NCI-H2227 (cell line): ENCODE results near the gene MTMR6.
A peak's percentile ranks its signal among the peaks of the same experiment; 100 is the strongest.

Experiments
- DNase-seq: peaks from one replicate; lab custom pipeline; 2025; ENCODE audit not compliant: unreplicated experiment; lab: John Stamatoyannopoulos, UW

Gene MTMR6

DNA sequence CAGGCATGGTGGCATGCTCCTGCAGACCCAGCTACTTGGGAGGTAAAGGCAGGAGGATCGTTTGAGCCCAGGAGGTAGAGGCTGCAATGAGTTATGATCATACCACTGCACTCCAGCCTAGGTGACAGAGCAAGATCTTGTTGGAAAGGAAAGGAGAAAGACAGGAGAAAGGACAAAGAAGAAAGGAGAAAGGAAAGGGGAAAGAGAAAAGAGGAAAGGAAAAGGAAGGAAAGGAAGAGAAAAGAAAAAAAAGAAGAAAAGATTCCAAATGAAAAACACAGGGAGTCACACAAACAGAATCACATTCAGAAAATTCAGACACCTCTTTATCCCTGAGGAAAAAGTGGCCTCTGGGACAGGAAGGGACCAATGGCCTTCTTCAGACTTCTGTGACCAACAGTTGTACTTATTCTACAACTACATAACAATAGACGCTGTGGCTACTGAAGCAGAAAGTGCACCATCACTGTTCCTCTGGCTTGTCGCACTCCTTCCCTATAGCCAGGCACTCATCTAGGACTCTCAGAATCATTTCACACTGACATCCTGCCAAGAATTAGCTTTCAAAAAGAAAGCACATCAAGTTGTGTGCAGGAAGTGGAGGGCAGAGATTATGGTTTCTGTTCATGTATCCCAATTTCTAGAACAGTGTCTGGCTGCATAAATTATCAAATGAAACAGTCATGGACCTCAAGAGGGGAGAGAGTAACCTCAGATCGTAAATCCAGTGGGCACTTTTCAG is 5.9 kb downstream of the MTMR6 start:
- DNase-seq = no peak

DNA sequence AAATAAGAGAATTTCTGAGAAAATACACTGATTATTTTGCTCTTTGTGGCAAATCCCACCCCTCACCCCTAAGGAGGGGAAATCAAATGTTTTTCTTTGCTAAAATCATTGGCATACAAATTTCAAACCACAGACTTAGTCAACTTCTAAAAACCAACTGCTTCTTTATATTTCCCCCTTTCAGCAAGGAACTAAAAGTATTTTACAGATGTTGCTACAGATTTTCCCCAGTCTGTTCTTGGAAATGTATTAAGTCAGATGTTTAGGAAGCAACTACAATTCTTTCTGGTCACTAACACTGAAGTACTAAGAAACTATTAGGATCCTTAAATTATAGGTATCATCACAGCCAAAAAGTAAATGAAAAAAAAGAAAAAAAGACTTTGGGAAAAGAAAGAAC is 6.9 kb downstream of the MTMR6 start:
- DNase-seq = no peak

DNA sequence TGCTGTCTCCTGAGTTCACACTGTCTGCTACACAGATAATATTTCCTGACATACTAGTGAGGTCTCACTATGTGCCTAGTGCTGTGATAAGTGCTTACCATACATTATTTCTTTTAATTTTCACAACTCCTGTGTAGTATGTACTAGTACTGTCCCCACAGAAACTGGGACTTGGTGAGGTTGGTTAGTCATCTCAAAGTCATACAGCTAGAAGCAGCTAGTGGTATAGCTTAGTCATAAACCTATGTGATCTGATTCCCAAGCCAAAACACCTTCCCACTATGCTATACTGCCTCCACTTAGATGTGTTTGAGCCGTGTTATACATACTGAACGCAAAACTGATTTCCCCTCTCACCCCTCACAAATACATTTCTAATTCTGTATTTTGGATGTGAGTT is 10.5 kb downstream of the MTMR6 start:
- no peak for DNase-seq

DNA sequence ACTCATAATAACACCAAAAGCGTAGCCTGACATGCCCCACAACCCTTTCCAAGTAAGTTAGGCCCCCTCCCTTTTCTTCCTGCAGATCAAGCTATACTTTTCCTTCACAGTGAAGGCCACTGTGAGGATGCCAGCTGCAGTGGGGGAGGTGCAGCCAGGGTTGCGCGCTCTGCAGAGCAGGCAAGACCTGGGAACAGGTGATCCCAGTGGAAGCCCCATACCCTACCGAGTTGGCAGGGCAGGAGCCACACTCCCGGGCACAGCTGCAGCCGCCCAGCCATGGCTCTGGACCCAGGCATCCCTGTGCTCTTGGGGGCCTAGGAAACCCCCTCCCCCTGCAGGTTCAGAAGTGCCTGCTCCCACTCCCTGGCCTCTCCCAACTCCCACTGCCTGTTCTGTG is 18.7 kb downstream of the MTMR6 start:
- no peak for DNase-seq

DNA sequence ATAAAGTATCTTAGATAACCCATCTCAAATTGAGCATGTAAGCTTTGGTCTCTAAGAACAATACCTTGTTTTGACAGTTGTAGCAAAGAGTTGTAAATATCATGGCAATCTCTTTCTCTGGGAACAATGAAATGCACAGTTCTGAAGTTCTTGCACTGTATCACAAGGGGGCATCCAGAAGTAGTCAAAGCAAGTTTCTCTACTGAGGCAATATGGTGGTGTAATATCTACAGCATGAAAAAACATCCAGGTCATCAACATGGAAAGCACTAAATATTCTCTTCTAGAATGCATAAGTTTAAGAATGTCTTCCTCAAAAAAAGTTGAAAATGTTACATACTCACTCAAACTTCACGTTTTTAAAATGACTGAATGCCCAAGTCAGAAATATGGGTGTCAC is 19.6 kb downstream of the MTMR6 start:
- no peak for DNase-seq

DNA sequence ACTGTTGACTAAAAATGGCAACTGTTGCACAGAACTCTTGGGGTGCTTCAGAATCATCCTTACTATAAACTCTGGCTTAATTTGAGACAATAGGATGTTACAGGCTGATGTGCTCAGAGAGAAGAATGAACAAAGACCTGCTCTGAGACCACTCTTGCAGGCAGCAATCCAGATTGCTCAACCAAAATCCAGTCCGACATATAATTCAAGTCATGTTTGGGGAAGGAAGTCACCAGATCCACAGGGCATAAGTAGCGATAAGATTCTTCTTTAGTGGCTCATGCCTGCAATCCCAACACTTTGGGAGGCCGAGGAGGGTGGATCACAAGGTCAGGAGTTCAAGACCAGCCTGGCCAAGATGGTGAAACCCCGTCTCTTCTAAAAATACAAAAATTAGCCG is 20.6 kb downstream of the MTMR6 start:
- no peak for DNase-seq

DNA sequence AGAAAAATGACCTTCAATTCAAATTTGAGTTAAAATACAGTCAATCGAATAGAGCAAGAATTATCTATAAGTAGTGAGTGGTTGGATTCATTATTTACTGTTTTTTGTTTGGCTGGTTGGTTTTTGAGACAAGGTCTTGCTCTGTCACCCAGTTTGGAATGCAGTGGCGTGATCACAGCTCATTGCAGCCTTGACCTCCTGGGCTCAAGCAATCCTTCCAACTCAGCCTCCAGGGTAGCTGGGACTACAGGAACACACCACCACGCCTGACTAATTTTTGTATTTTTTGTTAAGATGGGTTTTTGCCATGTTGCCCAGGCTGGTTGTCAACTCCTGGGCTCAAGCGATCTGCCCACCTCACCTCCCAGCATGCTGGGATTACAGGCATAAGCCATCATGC is 25.0 kb downstream of the MTMR6 start:
- DNase-seq = no peak

DNA sequence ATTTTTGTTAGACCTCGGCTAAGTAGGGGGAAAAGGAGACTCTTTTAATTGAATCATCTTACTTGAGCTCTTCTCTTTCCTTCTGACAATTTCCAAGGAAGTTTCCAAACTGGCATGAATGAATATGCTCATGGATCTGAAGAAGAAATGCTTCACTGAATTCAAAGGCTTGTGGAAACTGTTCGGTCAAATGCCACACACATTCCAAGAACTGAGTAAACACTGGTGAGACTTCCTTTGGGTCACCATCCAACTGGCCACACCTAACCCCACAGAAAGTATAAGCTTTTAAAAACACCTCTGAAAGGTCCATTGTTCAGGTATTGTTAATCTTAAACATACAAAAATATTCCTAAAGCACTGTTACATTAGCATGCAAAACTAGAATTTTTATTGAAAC is 33.6 kb downstream of the MTMR6 start:
- no peak for DNase-seq

DNA sequence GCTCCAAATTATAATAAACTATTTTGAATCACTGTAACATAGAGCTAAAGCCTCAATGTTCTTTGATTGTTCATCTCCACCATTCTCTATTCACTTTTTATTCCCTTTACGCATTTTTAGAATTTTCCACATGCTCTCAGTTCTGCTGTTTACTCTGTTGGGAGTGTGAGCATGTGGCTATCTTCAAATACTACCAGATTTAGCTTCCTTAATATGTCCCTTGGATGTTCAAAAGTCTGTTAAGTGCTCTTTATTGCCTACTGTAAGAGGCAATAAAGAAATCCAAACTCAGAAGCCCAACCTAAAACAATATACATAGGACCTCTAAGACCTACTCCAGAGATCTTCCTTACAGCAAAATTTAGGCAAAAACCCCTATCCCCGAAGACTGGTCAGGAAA is 34.5 kb downstream of the MTMR6 start:
- DNase-seq = no peak

DNA sequence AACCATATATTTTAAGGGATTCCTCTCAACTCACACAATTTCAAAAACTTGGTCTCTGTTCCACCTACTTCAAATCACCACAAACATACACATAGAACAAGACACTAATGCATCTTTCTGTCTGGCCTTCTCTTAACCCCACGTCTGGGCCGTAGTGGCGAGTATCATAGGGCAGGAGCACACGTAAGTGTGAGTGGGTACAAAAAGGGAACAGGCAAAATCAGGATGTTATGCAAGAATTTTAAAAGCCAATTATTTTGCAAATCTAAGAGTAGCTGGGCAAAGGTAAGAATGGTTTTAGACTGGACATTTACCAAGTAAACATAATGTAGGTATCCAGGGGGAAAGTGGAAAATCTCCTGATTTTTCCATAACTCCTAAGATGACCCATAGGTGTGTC is 35.1 kb downstream of the MTMR6 start:
- DNase-seq = no peak

DNA sequence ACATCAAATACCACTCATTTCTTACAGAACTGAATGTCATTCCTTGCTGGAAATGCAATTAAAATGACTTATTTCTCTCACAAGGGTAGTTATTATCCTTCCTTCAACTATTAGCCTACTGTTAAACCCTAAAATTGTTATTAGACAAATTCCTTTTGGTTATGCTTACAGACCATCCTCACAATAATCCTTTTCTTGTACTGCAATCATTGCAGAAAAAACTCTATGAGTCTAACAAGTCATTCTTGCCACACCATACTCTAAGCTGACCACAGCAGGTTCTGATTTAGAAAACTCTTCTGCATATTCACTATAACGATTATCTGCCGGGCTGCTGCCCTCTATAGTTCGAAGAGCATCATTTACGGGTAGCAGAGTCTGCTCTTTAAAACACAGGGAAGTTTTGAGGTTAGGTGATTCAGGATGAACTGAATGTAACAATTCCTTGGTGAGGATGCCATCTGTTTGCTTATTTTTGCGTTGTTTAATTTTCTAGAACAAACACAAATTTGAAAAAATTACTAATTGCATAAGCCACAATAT is 38.2 kb downstream of the MTMR6 start:
- DNase-seq = peak; percentile 31

DNA sequence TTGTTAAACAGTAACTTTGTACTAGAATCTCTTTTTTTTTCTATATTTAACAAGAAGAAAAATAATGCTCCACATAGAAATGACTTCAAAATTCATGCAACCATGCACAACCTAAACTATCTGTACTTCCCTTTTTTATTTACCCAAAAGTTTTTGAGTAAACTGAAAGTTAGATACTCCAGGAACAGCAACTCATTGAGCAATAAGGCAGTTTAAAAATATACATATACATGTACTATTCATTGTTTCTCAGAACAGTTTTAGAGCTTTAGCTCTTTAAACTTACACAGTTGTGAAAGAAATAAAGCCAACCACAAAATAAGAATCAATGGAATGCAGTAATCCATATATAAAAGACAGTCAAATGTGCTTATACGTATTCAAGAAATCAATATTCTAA is 39.2 kb downstream of the MTMR6 start:
- DNase-seq = no peak

DNA sequence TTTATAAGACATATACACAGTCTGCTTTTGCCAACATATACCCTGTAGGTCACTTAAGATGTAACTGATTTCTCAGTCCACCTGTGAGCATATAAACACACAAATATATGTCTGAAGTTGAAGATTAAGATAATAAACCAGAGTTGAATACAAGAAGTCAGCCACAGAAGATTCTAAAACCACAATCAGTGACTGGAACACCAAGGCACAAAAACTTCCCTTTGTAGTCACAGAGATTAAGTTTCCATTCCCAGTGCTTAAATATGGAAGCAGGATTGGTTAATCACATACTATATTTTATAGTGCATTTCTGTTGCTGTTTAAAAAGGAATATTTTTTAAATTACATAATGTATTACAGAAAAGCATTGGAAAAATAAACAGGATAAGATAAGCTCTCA is 39.9 kb downstream of the MTMR6 start:
- DNase-seq = no peak

DNA sequence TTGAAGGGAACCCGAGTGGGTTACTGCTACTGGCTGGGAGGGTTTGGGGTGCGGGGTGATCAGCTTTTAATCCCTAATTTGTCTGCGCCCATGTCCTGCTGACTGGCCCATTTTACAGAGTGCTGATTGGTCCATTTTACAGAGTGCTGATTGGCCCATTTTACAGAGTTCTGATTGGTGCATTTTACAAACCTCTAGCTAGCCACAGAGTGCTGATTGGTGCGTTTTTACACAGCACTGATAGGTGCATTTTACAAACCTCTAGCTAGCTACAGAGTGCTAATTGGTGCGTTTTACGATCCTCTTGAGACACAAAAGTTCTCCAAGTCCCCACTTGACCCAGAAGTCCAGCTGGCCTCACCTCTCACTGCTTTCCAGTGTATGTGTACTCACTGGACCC is 43.2 kb downstream of the MTMR6 start:
- DNase-seq = no peak

DNA sequence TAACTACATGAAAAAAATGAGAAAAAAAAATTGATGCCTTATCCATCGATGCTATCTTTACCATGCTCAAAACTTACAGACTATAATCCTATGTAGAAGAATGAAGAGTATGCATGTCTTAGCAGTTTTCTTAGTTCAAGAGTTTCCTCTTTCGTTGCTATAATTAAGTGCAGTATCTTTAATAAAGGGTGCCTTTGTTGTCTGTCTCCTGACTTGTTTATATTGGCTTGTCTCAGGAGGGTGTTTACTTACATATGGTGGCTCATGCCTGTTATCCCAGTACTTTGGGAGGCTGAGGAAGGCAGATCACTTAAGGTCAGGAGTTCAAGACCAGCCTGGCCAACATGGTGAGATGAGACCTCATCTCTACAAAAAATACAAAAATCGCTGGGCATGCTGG is 44.3 kb downstream of the MTMR6 start:
- DNase-seq = no peak

DNA sequence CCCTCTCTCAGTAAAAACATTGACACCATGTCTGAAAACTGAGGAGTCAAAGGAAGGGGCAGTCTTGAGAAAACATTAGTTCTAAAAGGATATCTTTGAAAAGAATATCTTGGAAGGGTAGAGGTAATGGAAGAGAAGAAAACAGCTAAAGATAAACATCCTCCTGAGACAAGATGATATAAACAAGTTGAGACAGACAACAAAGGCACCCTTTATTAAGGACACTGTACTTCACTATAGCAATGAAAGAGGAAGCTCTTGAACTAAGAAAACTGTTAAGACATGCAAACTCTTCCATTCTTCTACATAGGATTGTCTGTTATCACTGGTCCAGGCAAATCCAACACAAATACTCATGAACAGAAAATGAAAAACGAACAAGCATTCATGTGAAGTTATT is 46.3 kb downstream of the MTMR6 start:
- no peak for DNase-seq

DNA sequence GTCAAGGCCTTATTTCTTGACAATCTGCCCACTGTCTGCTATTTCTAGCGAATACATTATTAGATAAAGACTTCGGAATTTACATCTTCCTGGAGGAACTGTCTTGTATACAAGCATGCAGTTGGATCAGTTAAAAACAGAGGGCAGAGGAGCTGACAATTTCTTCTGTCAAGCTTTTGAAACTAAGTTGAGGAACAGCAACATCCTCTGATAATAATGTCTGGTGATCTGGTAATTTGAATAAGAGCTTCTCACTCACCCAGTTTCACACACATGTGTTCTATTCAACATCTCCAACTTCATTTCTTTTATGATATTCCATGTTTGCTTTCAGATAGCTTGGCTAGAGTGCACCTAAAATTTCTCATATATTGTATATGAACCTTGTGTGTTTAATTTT is 50.2 kb downstream of the MTMR6 start:
- no peak for DNase-seq

DNA sequence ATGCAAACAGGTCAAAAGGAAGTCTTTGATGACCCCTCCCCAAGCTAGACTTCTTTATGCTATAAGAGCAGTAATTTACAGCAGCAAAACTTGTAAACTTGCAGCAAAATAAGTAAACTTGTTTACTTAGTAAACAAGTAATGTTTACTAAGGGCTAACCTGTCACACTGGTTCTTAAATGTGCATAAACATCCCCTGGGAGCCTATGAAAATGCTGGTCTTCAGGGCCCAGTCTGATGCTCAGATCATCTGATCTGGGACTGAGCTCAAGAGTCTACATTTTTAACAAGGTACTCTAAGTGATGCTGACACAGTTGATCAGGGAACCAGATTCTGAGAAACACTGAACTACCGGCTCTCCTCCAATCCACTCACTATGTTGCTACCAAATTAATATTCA is 53.4 kb downstream of the MTMR6 start:
- no peak for DNase-seq

DNA sequence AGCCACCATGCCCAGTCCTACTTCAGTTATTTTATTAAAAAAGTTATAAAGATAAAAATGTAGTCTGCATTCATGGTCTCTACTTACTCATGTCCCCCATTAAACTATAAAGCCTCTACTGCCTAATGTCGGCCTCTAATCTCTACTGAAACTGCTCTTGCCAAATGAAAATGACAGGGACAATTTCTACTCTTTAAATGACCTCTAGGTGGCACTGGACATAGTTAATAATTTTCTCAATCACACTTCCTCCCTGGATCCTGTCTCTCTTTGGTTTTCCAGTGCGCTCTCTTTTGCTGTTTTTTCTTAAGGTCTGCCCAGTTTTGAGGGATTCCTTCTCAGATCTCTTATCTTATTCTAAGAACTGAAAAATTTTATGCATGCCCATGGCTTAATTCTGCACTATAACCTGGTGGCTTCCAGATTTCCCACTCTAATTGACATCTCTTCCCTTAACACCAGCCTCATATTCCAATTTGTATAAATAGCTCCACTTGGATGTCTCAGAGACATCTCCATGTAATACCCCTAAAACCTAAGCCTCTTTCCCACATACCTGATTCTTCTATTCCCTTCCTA is 54.3 kb downstream of the MTMR6 start:
- peak; percentile 20 for DNase-seq

DNA sequence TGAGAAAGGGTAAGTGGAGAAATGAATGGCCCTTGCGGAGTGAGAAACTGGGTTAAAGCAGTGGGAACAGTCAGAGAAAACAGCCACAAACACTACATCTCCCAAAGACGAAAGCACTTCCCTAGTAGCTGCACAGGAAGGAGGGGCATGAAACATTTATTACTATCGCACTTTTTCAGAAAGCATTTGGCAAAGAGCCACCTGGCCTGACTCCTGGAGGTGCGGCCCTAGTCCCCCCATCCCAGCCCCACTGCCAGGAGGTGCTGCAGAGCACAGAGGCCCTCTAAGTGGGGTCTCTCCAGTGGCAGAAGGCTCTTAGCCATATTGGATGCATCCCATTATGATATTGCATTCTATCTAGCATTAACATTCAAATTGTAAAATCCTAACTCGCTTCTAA is 55.8 kb downstream of the MTMR6 start:
- DNase-seq = no peak

DNA sequence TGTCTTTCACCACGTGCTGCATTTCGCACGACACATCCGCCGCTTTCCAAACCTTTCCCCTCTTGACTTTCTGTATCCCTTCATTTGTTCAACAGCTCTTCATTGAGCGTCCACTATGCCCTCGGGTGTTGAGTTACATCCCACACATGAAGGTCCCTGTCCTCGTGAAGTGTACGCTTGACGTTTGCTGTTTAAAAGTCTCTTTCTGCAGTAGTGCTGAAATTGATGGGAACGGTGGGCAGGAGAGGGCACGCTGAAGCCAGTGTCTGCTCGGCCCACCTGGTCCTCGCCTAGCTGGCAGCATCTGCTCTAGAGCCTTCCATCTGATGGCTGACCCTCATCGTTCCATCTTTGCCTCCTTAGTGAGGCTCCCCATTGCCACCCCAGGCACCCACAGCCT is 59.6 kb downstream of the MTMR6 start:
- no peak for DNase-seq

DNA sequence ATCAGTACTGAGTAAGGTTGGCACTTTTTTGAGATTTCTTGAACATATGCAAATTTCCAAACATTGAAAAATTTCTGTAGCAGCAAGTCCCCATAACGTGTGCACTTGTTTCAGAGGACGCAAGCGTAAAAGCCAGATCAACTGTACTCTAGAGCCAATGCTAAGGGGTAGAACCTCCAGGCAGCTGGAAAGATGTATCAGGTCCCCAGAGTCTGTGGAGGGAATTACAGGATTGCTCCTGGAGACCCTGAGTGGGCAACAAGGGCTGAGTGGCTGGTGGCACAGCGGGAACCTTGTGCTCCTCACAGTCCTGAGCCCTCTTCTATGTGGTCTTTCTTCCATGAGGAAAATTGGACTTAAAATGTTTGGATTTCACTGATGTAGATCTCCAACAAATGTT is 61.3 kb downstream of the MTMR6 start:
- DNase-seq = no peak

DNA sequence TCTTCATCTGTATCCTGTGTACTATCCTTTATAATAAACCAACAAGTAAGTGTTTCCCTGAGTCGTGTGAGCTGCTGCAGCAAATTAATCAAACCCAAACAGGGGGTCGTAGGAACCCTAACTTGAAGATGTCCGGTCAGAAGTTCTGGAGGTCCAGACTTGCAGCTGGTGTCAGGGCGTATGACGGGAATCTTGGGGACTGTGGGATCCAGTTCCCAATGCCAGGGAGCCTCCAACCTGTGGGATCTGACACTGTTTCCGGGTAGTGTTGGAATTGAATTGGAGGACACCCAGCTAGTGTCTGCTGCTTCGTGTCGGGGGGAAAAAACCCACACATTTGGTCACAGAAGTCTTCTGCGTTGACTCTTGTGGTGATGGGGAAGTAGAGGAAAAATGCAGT is 63.1 kb downstream of the MTMR6 start:
- no peak for DNase-seq
